Cardiac fibroblast (primary cell): ENCODE measurements around the gene TULP1.

ENCODE experiments used
- DNase-seq, 2 donors: peaks; one replicate each; pipeline versions ENCODE4 v3.0.0 to v3.0.0-alpha.2; 2010; ENCODE audit warnings: low read depth in 2 of 2
- H3K4me3 ChIP-seq, 2 donors: replicated peaks in 1 of 2; 1 replicate in 1 of 2; 2 replicates in 1 of 2; pipeline ENCODE4 v1.5.1; 2011; ENCODE audit warnings: low read depth in 2 of 2, low read length in 2 of 2, mild to moderate bottlenecking in 2 of 2, moderate library complexity in 1 of 2
- CTCF ChIP-seq: IDR thresholded peaks from one replicate; pipeline ENCODE4 v1.5.1; 2011; ENCODE audit warnings: low read depth, mild to moderate bottlenecking, low read length, inconsistent platforms

TULP1 gene

GRCh38 chr6:35485402-35485877, 27.3 kb downstream of the TULP1 start:
- no peak for TF ChIP-seq CTCF
- DNase-seq, result peak; percentile 60 to 75
- no peak overlapping the region for H3K4me3 ChIP-seq

- peak in 1 of 2 donors; percentile 53 for DNase-seq
- no peak overlapping the region for H3K4me3 ChIP-seq
- TF ChIP-seq CTCF, result no peak
Observed at GRCh38 chr6:35484921-35485392, 27.7 kb downstream of the TULP1 start.

GRCh38 chr6:35483893-35484645, 28.6 kb downstream of the TULP1 start:
- TF ChIP-seq CTCF, result no peak
- H3K4me3 ChIP-seq, result no peak overlapping the region
- DNase-seq, result no peak

GRCh38 chr6:35483490-35483889, 29.2 kb downstream of the TULP1 start:
- no peak for TF ChIP-seq CTCF
- no peak for DNase-seq
- H3K4me3 ChIP-seq, result no peak overlapping the region

- no peak for TF ChIP-seq CTCF
- no peak for DNase-seq
- H3K4me3 ChIP-seq, result no peak overlapping the region
Observed at GRCh38 chr6:35483062-35483461, 29.6 kb downstream of the TULP1 start.

- no peak for TF ChIP-seq CTCF
- DNase-seq, result no peak
- no peak overlapping the region for H3K4me3 ChIP-seq
Observed at GRCh38 chr6:35481226-35481625, 31.5 kb downstream of the TULP1 start.
